Activated T-helper 1 cell treated with anti-CD3 and anti-CD28 coated beads, Interleukin-12 subunit alpha, Interleukin-12 subunit beta, Interleukin-2, Interleukin-4 antibody, amounts not matched to agents 30 ng/mL and 10 ng/mL and 1 ng/mL, durations not matched to agents 14 hours and 24 hours and 36 hours (primary cell): Measurements from ENCODE around the gene MAMDC4. TPM values are rescaled to one million over a fixed set of nuclear protein-coding genes. Genes with fewer than 3 reads are reported as not detected.
A peak's percentile ranks its signal among the peaks of the same experiment; 100 is the strongest.

Source experiments
- DNase-seq: peaks from one replicate; pipeline ENCODE4 v3.0.0; 2021; ENCODE audit warnings: low spot score
- H3K27ac Mint-ChIP-seq: one replicate; pipeline ENCODE4 v1.8.0; 2021; ENCODE audit warnings: mild to moderate bottlenecking, mixed read lengths
- H3K27me3 Mint-ChIP-seq: one replicate; pipeline ENCODE4 v1.8.0; 2022; ENCODE audit warnings: mild to moderate bottlenecking, moderate library complexity, mixed read lengths; ENCODE audit not compliant: insufficient read depth
- H3K36me3 Mint-ChIP-seq: one replicate; pipeline ENCODE4 v1.8.0; 2021; ENCODE audit warnings: low read depth, mixed read lengths
- H3K4me1 Mint-ChIP-seq: one replicate; pipeline ENCODE4 v1.8.0; 2021; ENCODE audit warnings: low read depth, mixed read lengths
- H3K4me3 Mint-ChIP-seq: one replicate; pipeline ENCODE4 v1.8.0; 2021; ENCODE audit warnings: mild to moderate bottlenecking, moderate library complexity, mixed read lengths
- H3K9me3 Mint-ChIP-seq: one replicate; pipeline ENCODE4 v1.8.0; 2021; ENCODE audit warnings: mixed read lengths
- intact Hi-C: fragments of 100-400 bp; cut with micrococcal nuclease; formaldehyde crosslinking; loops from one replicate; pipeline ENCODE4 v1.15.1; 2024
- total RNA-seq: library from RNA; stranded (reverse); gene quantifications from 2 replicates; pipeline ENCODE4 v1.2.3, GENCODE V29; 2022

The MAMDC4 gene
- total RNA-seq, 1 donor from 2014 or later, result 18.2 TPM

DNA sequence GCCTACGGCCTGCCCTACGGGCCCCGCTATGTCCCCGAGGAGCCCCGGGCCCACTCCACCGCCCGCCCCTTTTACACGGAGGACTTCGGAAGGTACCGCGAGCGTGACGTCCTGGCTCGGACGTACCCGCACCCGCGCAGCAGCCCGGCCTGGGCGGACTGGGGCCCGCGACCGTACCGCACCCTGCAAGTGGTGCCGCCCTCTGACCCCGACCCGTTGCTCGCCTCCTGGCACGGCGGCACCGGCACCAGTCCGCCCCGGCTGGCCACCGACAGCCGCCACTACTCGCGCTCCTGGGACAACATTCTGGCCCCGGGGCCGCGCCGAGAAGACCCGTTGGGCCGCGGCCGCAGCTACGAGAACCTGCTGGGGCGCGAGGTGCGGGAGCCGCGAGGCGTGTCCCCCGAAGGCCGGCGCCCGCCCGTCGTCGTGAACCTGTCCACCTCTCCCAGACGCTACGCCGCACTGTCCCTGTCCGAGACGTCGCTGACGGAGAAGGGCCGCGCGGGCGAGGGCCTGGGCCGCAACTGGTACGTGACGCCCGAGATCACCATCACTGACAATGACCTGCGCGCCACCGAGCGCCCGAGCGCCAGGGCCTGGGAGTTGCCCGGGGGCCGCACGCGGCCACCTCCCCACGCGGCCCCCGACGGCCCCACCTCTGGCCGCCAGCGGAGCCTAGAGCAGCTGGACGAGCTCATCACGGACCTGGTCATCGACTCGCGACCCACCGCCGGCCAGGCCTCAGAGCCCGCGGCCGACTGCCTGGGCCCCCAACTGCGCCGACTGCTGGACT, 6.5 kb upstream of the MAMDC4 start:
- DNase-seq, result no peak
- Mint-ChIP-seq H3K9me3 (no peaks in the 10 kb centered on the region), H3K4me3 (no peak overlapping the region), H3K27ac (peak overlapping the region; percentile 52), H3K4me1 (no peaks in the 10 kb centered on the region), H3K36me3 (peaks cover 6% of the 10 kb centered on the region), H3K27me3 (peaks cover 6% of the 10 kb centered on the region)
- intact Hi-C loops, result loop anchor here (5.0 kb wide), 2 partner anchors 118 to 202 kb away; partner anchors contain the start of gene NPDC1

DNA sequence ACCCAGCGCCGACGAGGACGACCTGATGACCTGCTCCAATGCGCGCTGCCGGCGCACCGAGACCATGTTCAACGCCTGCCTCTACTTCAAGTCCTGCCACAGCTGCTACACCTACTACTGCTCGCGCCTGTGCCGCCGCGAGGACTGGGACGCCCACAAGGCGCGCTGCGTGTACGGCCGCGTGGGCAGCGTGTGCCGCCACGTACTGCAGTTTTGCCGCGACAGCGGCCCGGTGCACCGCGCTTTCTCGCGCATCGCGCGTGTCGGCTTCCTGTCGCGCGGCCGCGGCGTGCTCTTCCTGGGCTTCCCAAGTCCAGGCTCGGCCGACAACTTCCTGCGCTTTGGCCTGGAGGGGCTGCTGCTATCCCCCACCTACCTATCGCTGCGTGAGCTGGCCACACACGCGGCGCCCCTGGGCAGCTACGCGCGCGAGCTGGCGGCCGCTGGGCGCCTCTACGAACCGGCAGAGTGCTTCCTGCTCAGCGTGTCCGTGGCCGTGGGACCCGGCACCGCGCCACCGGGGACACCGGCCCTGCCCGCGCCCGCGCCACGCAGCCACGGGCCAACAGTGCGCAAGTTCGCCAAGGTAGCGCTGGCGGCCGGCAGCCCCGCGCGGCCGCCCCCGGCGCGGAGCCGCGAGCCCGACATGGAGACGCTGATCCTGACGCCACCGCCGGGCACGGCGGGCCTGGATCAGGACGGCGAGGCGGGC, 5.6 kb upstream of the MAMDC4 start:
- intact Hi-C loops, result loop anchor here (1.0 to 5.0 kb wide), 3 partner anchors 55 to 201 kb away; partner anchors contain the start of genes NPDC1 and TMEM141
- Mint-ChIP-seq H3K27ac (peak overlapping the region; percentile 58), H3K9me3 (no peaks in the 10 kb centered on the region), H3K4me1 (no peaks in the 10 kb centered on the region), H3K36me3 (peaks cover 6% of the 10 kb centered on the region), H3K27me3 (peaks cover 6% of the 10 kb centered on the region), H3K4me3 (peak overlapping the region; percentile 39)
- DNase-seq, result no peak

GRCh38 chr9:136847088-136847825, 4.9 kb upstream of the MAMDC4 start:
- H3K9me3 Mint-ChIP-seq, result no peaks in the 10 kb centered on the region
- peak overlapping the region; percentile 90 for H3K27ac Mint-ChIP-seq
- DNase-seq, result no peak
- H3K4me3 Mint-ChIP-seq, result peak overlapping the region; percentile 94
- no peaks in the 10 kb centered on the region for H3K4me1 Mint-ChIP-seq
- H3K36me3 Mint-ChIP-seq, result peaks cover 6% of the 10 kb centered on the region
- intact Hi-C loops, result loop anchor here (1.0 to 5.0 kb wide), 3 partner anchors 56 to 200 kb away; partner anchors contain the start of genes NPDC1 and TMEM141
- H3K27me3 Mint-ChIP-seq, result peaks cover 6% of the 10 kb centered on the region

DNA sequence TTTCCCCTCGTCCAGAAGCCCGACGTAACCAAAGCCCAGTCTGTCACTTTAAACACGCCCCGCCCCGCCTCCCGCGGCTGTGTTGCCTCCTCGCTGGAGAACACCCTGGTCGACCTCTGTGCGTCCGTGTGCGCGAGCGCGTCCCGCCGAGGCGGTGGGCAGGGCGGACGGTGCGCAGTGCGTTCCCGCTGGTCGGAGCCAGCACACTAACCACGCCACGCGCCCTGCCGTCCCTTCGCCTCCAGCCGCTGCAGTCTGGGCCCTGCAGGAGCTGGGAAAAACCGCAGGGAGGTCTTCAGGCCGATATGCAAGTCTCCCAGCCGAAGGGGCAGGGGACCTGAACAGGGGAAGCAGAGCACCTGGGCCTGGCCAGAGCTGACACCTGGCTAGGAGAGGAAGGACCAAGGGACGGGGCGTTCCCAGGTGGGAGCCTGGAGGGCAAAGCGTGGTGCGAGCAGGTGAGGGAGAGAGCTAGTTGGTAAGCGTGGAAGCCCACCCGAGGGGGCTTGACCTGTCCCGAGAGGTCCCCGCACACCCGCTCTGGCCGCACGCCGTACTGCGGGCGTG, 4.2 kb upstream of the MAMDC4 start:
- Mint-ChIP-seq H3K4me1 (no peaks in the 10 kb centered on the region), H3K27me3 (peaks cover 6% of the 10 kb centered on the region), H3K27ac (peak overlapping the region; percentile 90), H3K36me3 (peaks cover 7% of the 10 kb centered on the region), H3K9me3 (no peaks in the 10 kb centered on the region), H3K4me3 (peak overlapping the region; percentile 94)
- DNase-seq, result peak; percentile 81
- intact Hi-C loops, result loop anchor here (1.0 to 5.0 kb wide), 5 partner anchors 57 to 375 kb away; partner anchors contain the start of genes NPDC1, RNF208, SEC16A and TMEM141

GRCh38 chr9:136848393-136849037, 3.6 kb upstream of the MAMDC4 start:
- Mint-ChIP-seq H3K9me3 (no peaks in the 10 kb centered on the region), H3K4me1 (no peaks in the 10 kb centered on the region), H3K4me3 (peak overlapping the region; percentile 94), H3K27ac (peak overlapping the region; percentile 88), H3K36me3 (peaks cover 7% of the 10 kb centered on the region), H3K27me3 (peaks cover 6% of the 10 kb centered on the region)
- peak; percentile 29 for DNase-seq
- intact Hi-C loops, result loop anchor here (1.0 to 5.0 kb wide), 10 partner anchors 18 to 374 kb away; partner anchors contain the start of genes EDF1, NPDC1, RABL6 and RNF208

GRCh38 chr9:136849038-136849959, 2.8 kb upstream of the MAMDC4 start, which contains the start of gene PHPT1:
TSS of gene PHPT1 (plus strand) at chr9:136849409. CDS start at chr9:136849431, 22 bp downstream.
- Mint-ChIP-seq H3K27me3 (peaks cover 6% of the 10 kb centered on the region), H3K4me3 (peak within 1 kb of the TSS; percentile 94), H3K36me3 (peaks cover 7% of the 10 kb centered on the region), H3K4me1 (no peaks in the 10 kb centered on the region), H3K27ac (peak within 1 kb of the TSS; percentile 89), H3K9me3 (no peaks in the 10 kb centered on the region)
- peak; percentile 97 for DNase-seq
- intact Hi-C loops, result loop anchor here (1.0 to 5.0 kb wide), 10 partner anchors 17 to 374 kb away; partner anchors contain the start of genes EDF1, NPDC1, RABL6 and RNF208

DNA sequence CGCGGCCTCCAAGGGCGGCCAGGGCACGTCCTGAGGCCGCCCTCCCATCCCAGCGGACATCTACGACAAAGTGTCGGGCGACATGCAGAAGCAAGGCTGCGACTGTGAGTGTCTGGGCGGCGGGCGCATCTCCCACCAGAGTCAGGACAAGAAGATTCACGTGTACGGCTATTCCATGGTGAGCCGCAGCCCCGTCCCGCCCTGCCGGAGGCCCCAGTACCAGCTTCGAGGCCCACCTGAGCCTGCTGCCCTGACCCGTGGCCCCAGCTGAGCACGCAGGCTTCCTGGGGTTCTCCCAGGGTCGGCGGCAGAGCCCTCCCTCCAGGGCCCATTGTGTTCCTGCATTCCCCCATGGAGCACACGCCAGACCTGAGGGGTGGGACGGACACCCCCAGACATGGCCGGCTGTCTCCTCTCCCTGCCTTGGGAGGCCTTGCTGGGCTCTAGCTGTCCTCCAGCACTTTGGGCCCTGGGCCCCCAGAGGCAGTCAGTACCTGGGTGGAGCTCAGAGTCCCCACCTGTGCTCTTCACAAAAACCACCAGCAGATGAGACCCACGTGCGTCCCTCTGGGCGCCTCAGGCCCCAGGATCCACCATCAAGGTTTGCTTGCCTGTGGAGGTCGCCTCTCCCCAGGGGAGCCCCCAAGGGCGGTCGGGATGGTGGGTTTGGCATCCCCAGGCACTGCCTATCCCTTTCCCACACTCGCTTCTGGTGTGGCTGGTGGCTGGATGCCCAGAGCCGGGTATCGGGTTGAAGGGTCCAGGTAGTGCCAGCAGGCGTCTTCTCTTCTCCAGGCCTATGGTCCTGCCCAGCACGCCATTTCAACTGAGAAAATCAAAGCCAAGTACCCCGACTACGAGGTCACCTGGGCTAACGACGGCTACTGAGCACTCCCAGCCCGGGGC, 1.9 kb upstream of the MAMDC4 start:
- no peaks in the 10 kb centered on the region for H3K9me3 Mint-ChIP-seq
- peaks cover 7% of the 10 kb centered on the region for H3K36me3 Mint-ChIP-seq
- H3K27me3 Mint-ChIP-seq, result peaks cover 6% of the 10 kb centered on the region
- DNase-seq, result no peak
- no peaks in the 10 kb centered on the region for H3K4me1 Mint-ChIP-seq
- peak overlapping the region; percentile 86 for H3K27ac Mint-ChIP-seq
- peak overlapping the region; percentile 94 for H3K4me3 Mint-ChIP-seq
- intact Hi-C loops, result loop anchor here (1.0 to 5.0 kb wide), 10 partner anchors 16 to 373 kb away; partner anchors contain the start of genes EDF1, NPDC1, RABL6 and RNF208

DNA sequence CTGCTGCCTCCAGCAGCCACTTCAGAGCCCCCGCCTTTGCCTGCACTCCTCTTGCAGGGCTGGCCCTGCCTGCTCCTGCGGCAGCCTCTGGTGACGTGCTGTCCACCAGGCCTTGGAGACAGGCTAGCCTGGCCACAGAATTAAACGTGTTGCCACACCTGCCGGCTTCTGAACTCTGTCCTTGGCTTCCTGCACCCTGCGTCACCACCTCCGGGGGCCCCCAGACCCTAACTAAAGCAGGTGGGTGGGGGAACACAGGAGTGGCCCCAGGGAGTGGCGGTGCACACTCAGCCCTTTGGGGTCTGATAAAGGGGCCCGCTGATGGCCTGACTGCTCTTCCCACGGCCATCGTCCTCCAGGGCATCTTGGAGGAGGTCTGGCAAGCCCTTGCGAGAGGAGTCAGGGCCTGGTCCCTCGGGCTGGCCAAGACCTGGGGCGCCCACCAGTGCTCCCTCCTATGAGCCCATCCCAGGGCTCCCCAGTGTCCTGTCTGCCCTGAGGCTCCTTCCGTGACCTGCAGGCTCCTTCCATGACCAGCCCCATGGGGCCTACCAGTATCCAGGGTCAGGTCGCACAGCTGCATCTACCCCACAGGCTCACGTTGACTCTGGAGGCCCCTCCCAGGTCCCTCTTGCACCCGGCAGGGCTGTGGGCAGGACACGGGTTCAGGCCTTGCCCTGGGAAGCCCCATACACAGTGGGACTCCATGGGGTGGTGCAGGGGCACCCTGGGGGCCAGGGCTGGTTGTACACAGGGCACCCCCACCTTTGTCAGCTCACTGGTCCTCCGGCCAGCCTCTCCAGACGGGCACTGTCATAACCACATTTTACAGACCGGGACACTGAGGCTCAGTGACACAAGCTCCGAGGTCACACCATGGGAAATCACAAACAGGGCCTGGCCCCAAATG, 1.0 kb upstream of the MAMDC4 start:
- Mint-ChIP-seq H3K4me1 (no peaks in the 10 kb centered on the region), H3K27ac (no peak overlapping the region), H3K4me3 (peak overlapping the region; percentile 65), H3K9me3 (no peaks in the 10 kb centered on the region), H3K27me3 (peaks cover 6% of the 10 kb centered on the region), H3K36me3 (peaks cover 7% of the 10 kb centered on the region)
- DNase-seq, result no peak
- intact Hi-C loops, result no loop called here

- DNase-seq, result no peak
- peaks cover 4% of the 10 kb centered on the region for H3K36me3 Mint-ChIP-seq
- no peaks in the 10 kb centered on the region for H3K27me3 Mint-ChIP-seq
- no peaks in the 10 kb centered on the region for H3K9me3 Mint-ChIP-seq
- no peak overlapping the region for H3K27ac Mint-ChIP-seq
- no peak overlapping the region for H3K4me3 Mint-ChIP-seq
- intact Hi-C loops, result no loop called here
- H3K4me1 Mint-ChIP-seq, result no peaks in the 10 kb centered on the region
Measured at GRCh38 chr9:136852664-136853595, 784 bp downstream of the MAMDC4 start.
